NCI-H69 (cell line): ENCODE data around the gene PKP4.
"Not testable (repeated sequence)": the region's sequence is repeated elsewhere in the genome, so short reads cannot be mapped to it uniquely, and the experiment has no call there.

ENCODE experiments used
- DNase-seq: peaks from one replicate; lab custom pipeline; 2025; lab: John Stamatoyannopoulos, UW

Gene PKP4

GRCh38 chr2:158685646-158686045, 228.9 kb downstream of the PKP4 start:
- DNase-seq = no peak

GRCh38 chr2:158686210-158686691, 229.5 kb downstream of the PKP4 start:
- DNase-seq = no peak

- DNase-seq = no peak
Observed at GRCh38 chr2:158687315-158687714, 230.6 kb downstream of the PKP4 start.

- no peak for DNase-seq
Observed at GRCh38 chr2:158688721-158689120, 232.0 kb downstream of the PKP4 start.

- DNase-seq = no peak
Observed at GRCh38 chr2:158689391-158689790, 232.6 kb downstream of the PKP4 start.

GRCh38 chr2:158690823-158691222, 234.1 kb downstream of the PKP4 start:
- no peak for DNase-seq

- no peak for DNase-seq
Observed at GRCh38 chr2:158691619-158692018, 234.9 kb downstream of the PKP4 start.

GRCh38 chr2:158692372-158693103, 235.8 kb downstream of the PKP4 start:
- no peak for DNase-seq

GRCh38 chr2:158693476-158693875, 236.7 kb downstream of the PKP4 start:
- DNase-seq = no peak

- no peak for DNase-seq
Observed at GRCh38 chr2:158695305-158695704, 238.6 kb downstream of the PKP4 start.

GRCh38 chr2:158695744-158696143, 239.0 kb downstream of the PKP4 start:
- not testable (repeated sequence) for DNase-seq

- no peak for DNase-seq
Observed at GRCh38 chr2:158699323-158699722, 242.6 kb downstream of the PKP4 start.

- no peak for DNase-seq
Observed at GRCh38 chr2:158701101-158701500, 244.3 kb downstream of the PKP4 start.

- DNase-seq = no peak
Observed at GRCh38 chr2:158702740-158703139, 246.0 kb downstream of the PKP4 start.

GRCh38 chr2:158704724-158705465, 248.1 kb downstream of the PKP4 start:
- DNase-seq = not testable (repeated sequence)

- no peak for DNase-seq
Observed at GRCh38 chr2:158712791-158713522, 256.2 kb downstream of the PKP4 start.

GRCh38 chr2:158713523-158714138, 256.9 kb downstream of the PKP4 start:
- DNase-seq = no peak

- no peak for DNase-seq
Observed at GRCh38 chr2:158714420-158714819, 257.7 kb downstream of the PKP4 start.

GRCh38 chr2:158715357-158715756, 258.6 kb downstream of the PKP4 start:
- DNase-seq = no peak

- no peak for DNase-seq
Observed at GRCh38 chr2:158716121-158716791, 259.5 kb downstream of the PKP4 start.

- no peak for DNase-seq
Observed at GRCh38 chr2:158716921-158717320, 260.2 kb downstream of the PKP4 start.
